Kidney glomerular epithelial cell (primary cell): ENCODE results near the gene STX10.
"Not testable (repeated sequence)": the region's sequence is repeated elsewhere in the genome, so short reads cannot be mapped to it uniquely, and the experiment has no call there.

Experiments
- DNase-seq: peaks from one replicate; lab custom pipeline; 2025; lab: John Stamatoyannopoulos, UW

STX10 gene

DNA sequence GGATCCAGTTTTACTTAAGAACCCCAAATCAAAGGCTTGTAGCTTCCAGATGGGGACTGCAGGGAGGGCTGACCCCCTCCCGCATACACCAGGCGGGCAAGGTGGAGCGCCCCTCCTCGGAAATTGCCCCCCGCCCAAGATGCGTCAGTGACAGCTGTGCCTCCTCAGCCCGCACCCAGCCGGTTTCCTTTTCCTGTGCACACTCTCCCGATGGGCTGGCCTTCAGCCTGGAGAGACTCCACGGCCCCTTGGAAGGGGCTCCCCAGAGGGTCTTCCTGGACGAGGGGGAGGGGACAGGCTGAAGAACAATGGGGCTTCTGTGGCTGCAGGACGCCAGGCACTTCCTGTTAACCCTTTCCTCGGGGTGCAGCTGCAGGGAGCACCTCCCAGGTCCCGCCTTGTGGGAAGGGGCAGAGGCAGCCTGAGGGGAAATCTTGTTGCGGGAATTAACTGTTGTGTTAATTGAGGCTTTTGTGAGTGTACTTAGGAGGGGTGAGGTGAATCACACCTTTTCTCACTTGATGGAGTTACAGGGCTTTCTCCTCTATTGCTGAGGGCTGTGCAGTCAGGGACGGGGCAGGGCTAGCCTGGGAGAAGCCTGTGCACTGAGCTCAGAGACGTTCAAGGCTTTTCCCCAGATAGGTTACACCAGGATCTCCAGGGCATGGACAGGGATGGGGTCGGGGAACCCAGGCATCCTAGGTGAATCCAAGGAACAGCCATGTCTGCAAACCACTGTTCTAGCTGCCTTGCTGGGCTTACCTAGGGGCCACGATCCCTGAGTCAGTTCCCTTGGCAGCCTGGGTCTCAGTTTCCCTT lies 14.4 kb upstream of the STX10 start:
- peak; percentile 38 for DNase-seq

DNA sequence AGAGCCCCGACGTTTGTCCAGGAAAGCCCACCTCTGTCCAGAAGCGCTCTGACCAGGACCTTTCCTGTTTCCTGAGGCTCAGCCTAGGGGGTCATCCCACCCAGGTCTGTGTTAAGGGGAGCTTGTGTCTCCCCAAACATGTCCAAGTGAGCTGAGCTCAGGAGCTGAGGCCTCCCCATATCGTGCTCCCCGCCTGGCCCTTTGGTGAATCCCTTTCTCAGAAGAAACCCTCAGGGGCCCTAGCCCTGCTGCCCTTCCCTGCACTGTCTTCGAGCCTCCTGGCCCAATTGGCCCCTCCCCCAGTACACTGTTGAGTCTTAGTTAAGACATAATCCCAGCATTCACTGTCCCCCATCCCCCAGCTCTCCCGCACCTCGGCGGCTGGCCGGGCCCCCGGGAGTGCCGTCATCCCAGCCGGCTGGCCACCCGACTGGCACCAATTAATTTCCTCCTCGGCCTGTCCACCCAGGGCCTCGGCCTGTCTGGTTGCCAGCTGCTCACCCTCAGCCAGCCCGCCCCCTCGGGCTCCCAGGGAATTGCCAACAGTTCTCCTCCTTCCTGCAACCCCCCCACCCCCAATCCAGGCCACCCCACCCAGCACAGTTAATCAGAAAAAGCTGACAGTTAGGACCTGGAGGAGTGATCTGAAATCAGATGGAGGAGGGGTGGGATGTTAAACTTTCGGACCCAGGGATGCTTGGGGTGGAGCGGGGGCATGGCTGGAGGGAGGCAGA lies 13.6 kb upstream of the STX10 start:
- DNase-seq: peak; percentile 72

DNA sequence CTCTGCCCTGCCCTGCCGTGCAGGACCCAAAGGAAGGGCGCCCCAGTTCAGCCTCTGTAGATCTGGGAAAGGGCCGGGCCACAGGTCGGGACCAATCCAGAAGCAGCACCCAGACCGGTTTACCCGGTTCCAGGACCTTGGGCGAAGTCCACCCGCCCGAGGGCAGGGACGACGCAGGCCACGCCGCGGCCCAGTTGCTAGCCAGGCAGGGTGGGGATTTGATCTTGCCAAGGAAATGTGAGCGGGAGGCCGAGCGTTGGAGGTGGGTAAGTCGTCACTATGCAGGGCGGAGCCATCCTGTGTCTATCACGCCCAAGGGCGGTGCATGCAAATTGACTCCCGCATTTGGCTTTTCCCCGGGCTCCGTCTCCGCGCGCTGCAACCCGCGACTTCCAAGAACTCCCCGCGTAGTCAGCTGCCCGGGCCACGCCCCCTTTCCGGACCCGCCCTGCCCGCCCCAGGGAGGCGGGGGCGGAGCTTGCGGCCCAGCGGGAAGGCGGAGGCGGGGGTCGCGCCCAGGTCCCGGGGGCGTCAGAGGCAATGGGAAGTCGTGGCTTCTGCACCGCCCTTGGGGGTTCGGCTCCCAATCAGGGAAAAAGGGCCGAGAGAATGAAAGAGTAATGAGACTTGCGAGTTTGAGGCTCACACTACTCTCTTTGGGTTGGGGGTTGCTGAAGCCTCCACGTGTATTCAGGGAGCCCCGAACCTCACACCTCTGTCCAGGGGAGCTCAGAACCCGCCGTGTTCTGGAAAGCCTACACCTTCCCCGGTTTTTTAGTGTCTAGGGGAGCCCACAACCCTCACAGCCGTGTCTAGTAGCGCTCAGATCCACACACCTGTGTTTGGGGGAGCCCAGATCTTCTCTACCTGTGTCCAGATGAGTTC lies 12.8 kb upstream of the STX10 start:
- peak; percentile 82 for DNase-seq

DNA sequence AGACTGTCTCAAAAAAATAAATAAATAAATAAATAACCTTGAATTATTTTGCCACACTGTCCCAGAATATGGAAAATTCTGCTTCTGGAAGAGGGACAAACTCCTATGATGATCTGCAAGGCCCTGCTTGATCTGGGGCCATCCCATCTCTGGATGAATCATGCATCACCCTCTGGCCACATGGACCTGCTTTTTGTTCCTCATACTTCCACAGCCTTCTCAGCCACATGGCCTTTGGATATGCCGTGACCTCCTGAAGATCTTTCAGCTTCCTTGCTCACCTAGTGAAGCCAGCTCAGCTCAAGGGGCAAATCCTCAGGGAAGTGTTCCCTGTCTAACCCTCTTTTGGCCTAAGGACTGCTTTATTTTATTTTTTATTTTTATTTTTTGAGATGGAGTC lies 10.4 kb upstream of the STX10 start:
- DNase-seq: peak; percentile 26

DNA sequence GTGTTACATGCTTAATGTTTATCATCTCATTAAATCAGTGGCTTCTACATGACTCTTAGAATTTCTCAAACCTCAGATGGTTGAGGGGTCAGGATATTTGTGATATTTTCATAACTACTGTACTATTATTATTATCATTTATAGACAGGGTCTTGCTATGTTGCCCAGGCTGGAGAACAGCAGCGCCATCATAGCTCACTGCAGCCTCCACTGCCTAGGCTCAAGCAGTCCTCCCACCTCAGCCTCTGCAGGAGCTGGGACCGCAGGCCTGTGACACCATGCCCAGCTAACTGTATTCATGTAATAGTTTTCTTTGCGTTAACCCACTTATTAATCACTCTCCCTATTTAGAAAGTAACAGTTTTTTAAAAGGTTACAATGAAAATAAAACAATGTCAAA lies 9.5 kb upstream of the STX10 start:
- DNase-seq: no peak

DNA sequence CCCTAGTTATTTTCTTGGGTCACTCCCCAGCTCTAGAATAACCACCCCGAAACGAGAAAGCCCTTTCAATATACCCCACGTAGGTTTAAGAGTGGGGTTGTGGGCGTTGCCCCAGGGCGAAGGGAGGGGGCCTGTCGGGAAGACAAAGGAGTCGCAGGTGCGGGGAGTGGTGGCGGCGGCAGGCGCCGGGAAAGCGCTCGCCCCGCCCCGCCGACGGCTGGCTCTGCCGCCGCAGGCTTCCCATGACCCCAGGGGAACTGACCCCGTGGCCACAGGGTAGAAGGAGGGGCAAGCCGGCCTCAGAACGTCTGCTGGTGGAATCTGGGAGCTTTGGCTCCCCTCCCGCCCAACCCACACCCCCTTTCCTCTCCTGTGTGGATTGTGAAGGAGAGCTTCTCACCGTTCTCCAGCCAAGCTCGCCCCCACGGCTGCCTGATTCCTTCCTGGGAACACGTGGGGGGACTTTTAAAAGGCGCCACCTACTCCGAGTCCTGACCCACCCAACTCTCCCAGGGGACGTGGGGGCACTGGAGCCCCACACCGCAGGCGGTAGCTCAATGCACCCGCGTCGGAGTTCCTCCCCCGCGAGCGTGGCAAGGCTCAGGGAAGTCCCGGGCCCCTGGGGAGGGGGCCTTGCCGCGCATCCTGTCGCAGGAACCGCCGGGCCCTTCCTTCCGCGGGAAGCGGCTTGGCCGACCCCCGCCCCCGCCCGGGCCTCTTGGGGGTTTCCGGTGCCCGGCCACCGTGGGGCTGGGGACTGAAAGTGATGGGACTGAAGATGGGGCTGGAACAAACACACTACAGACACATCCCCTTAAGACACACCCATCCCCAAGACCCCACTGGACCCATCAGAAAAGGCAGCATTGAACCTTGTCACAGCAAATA lies 5.5 kb upstream of the STX10 start:
- peak; percentile 60 for DNase-seq

DNA sequence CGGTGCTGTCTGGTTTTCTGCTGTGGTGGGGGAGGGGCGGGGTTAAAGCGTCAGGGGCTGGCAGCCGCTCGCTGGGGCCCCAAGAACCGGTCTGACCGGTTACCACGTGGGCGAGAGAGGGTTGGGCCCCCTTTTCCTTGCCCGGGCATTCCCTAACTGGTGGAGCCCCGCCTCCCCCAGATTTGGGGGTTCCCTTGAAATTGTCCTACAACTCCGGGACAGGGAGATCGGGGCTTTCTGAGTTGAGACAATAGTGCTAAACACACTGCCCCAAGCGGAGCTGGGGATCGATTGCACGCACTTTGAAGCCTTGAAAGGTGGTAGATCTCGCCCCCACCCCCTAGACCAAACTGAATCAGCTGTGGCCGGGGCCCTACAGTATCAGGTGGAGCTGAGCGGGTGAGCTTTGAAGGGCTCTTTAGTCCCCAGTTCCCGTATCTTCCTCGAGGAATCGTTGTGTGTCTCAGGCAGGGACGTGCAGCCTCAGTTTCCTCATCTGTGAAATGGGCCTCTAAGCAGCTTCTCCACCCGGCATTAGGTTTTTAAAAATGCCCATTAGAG lies 4.8 kb upstream of the STX10 start:
- no peak for DNase-seq

DNA sequence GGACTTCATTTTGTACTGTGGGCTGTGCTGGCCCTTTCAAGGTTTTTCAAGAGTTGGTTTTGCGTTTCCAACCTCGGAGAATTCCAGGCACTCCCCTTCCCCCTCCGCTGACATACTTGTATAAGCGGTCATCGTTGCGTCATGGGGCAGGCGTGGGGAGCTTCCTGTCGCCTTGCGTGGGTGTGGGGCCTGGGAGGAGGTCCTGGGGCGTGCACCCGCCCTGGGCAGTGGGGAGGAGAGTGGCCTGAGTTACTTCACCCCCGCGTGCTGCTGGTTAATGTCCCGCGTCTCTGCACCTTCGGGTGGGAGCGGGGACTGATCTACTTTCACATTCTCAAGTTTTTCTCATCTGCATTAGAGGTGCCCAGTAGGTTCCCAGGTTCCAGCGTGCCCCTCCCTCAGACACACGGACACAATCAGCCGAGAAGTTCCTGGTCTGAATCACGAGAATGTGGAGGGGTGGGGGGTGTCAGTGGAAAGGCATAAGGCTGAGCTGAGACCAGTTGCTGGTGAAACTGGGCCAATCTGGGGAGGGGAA lies 4.1 kb upstream of the STX10 start:
- DNase-seq: peak; percentile 83

DNA sequence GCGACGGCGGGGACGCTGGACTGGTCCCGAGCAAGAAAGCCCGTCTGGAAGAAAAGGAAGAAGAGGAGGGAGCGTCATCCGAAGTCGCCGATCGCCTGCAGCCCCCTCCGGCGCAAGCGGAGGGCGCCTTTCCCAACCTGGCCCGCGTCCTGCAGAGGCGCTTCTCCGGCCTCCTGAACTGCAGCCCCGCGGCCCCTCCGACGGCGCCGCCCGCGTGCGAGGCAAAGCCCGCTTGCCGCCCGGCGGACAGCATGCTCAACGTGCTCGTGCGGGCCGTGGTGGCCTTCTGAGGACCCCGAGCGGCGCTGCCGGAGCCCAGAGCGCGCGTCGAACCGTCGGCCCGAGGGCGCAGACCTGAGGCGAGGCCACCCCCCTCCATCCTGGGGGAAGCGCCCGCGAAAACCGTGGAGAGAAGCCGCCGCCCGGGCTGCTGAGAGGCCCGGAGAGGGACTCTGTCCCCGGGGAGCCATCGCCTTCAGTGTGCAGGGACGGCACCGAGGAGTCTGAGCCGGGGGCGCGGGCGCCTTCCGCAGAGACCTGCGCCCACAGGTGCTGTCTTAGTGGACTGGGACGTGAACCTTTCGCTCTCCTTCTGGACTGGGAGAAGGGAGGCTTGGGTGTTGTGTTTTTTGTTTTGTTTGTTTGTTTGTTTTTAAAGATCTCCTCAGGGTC lies 3.5 kb upstream of the STX10 start:
- DNase-seq: no peak

DNA sequence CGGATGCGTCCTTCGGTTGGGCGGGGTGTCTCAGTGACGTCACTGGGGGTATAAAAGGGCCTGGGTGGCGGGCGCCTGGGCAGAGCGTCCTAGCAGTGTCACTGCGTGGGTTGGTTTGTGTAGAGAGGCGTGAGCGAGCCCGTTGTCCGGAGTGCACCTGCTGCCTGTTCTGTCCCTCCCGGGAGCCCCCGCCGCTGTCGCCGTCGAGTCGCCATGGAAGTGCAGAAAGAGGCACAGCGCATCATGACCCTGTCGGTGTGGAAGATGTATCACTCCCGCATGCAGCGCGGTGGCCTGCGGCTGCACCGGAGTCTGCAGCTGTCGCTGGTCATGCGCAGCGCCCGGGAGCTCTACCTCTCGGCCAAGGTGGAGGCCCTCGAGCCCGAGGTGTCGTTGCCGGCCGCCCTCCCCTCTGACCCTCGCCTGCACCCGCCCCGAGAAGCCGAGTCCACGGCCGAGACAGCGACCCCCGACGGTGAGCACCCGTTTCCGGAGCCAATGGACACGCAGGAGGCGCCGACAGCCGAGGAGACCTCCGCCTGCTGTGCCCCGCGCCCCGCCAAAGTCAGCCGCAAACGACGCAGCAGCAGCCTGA lies 2.9 kb upstream of the STX10 start:
- DNase-seq: peak; percentile 79

DNA sequence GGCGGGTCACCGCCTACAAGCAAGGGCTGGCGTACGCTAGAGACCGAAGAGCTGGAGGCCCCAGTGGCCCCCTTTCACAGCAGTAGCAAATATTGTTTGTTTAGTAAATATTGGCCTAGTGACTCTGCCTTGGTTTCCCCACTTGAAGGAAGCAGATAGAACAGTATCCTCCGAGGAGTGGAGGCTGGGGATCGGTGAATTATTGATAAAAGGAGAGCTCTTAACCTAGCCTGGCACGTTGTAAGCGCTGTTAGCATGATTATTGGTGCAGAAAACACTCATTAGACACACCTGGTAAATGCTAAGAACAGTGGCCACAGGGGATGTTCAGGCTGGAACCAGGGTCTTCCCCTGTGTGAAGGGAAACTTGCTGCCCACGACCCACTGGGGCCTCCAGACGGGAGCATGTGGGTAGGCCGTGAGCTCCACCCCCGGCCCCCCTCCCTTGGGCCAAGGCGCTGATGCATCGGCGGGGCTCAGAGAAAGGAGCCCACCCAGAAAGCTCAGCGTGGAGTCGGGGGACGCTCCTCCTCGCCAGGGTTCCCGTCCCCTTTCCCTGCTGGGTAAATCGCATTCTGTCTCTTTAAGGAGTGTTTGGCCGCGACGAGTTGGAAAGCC lies 2.3 kb upstream of the STX10 start:
- DNase-seq: peak; percentile 44

DNA sequence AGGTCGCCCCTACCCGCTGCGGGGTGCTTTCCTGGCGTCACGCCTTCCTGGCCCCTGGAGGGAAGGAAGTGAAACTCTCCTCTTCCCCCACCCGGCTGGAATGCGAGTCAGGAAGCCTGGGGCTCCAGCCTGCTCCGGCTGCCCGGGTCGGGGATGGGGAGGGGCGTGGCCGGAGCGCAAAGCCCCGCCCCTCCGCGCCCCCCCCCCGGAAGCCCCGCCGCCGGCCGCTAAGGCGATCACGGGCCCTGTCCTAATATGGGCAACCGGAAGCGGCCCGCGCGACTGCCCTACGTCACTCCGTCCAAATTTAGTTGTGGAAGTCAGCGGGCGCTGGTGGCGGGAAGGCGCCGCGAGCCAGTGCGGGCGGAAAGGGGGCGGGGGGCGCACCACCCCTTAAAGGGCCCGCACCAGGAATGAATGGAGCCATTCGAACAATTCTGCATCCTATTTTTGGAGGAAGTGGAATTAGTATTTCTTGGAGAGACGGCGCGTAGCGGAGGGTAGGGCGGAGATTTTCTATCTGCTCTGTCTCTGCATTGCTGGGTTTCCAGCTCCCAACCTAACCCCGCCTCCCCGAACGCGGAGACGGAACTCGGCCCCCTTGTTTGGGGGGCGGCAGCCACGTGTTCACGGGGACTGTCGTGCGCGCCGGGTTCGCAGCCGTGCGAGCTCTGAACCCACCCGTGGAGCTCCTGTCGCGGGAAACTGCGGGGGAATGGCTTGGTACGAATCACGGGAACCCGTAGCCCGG lies 1.6 kb upstream of the STX10 start:
- peak; percentile 90 for DNase-seq

DNA sequence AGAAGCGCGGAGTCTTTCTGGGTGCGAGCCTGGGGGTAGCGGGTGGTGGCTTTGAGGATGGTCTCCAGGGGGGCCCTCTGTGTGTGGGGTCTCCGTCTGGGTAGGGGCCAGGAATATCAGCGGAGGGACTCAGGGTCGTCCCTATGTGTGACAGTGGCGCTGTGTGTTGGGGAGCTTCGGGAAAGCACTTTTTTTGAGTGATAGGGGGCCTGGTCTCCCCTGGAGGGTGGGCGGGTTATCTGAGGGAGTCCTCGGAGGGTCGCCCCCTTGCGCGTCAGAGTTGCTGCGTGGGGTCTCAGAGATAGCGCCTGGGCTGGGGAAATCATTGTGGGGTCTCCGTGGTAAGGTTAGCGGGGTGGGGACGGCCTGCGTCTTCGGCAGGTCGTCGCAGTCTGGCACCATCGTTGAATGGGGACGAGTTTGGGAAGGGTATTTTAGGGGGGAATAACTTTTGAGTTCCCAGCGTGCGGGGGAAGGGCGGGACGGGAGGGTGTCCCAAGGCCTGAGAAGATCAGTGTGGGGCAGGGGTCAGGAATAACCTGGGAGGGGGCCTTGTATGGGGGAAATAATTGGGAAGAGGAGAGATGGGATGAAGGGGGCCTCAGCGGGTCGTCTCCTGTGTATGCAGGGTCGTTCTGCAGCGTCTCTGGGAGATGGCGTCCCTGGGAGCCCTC lies 893 bp upstream of the STX10 start:
- peak; percentile 66 for DNase-seq

DNA sequence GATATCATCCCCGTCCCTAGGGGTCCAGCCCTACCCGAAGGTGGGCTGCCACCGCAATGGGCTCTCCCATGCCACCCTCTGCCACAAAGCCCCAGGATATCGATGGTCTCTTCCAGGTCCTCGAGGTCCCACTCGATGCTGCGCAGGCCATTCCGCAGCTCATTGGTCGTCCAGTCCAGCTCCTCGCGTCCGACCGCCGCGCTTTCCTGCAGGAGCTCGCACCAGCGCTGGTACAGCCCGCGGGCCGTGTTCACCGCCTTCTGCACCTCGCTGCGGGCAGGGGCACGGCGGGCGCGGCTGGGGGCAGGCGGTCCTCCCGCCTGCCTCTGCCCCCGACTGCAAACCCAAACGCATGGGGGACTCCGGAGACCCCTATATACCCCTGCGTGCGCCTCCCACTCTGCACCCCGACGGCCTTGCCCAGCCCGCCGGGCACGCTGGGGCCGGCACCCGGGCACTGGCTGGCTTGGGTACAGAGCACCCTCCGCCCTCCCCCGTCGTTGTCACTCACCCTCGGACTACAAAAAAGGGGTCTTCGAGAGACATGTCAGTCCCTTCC lies 468 bp downstream of the STX10 start:
- DNase-seq: no peak

DNA sequence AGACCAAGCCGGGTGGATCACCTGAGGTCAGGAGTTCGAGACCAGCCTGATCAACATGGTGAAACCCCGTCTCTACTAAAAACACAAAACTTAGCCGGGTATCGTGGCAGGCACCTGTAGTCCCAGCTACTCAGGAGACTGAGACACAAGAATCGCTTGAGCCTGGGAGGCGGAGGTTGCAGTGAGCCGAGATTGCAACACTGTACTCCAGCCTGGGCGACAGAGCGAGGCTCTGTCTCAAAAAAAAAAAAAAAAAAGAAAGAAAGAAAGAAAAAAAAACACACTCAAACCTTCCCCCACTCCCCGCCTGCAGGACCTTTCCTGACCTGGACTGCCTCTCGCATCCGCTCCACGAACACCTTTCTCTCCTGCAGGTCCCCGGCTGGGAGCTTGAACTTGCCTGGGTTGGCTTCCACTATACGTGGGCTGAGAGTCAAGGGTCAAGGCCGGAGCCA lies 975 bp downstream of the STX10 start:
- DNase-seq: not testable (repeated sequence)

DNA sequence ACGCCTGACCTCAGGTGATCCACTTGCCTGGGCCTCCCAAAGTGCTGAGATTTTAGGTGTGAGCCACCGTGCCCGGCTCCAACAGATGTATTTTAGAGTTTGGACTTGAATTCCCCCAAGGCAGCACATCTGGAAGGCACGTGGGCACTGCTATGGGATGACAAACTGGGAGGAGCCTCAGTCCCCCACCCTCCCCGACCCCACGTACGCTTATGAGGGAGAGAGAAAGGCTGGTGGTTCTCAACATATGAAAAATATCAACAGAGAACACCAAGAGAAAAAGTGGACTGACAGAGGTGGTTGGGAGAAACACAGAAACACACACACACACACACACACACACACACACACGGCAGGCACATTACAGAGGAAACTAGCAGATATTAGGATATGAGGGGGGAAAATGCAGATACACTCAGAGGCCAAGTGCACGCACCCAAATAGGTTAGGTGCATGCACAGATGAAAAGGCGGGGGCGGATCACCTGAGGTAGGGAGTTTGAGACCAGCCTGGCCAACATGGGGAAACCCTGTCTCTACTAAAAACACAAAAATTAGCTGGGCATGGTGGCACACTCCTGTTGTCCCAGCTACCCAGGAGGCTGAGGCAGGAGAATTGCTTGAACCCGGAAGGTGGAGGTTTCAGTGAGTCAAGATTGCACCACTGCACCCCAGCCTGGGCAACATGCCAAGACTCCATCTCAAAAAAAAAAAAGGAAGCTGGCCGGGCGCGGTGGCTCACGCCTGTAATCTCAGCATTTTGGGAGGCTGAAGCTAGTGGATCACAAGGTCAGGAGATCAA lies 3.2 kb downstream of the STX10 start:
- DNase-seq: no peak
